ENCODE results near the gene HSPA6.
"Not testable (repeated sequence)": the region's sequence is repeated elsewhere in the genome, so short reads cannot be mapped to it uniquely, and the experiment has no call there.

Gene HSPA6

GRCh38 chr1:161523817-161524741 lies at the start of gene HSPA6:
Gene HSPA6, plus strand, starts transcription at chr1:161524540. Its CDS starts 119 bp downstream, at chr1:161524659.
- peak; percentile 69 for DNase-seq

- DNase-seq, result not testable (repeated sequence)
Observed at GRCh38 chr1:161477711-161478110, 46.6 kb upstream of the HSPA6 start.

GRCh38 chr1:161478985-161479384 lies 45.4 kb upstream of the HSPA6 start:
- DNase-seq, result no peak

- DNase-seq, result no peak
Observed at GRCh38 chr1:161480381-161481035, 43.8 kb upstream of the HSPA6 start.

GRCh38 chr1:161481624-161482392 lies 42.5 kb upstream of the HSPA6 start:
- DNase-seq, result no peak

- no peak for DNase-seq
Observed at GRCh38 chr1:161482610-161483009, 41.7 kb upstream of the HSPA6 start.

GRCh38 chr1:161483361-161483760 lies 41.0 kb upstream of the HSPA6 start:
- no peak for DNase-seq

- DNase-seq, result no peak
Observed at GRCh38 chr1:161484613-161485012, 39.7 kb upstream of the HSPA6 start.

GRCh38 chr1:161486806-161487741 lies 37.3 kb upstream of the HSPA6 start:
- no peak for DNase-seq

GRCh38 chr1:161491472-161491871 lies 32.9 kb upstream of the HSPA6 start:
- DNase-seq, result no peak

- DNase-seq, result no peak
Observed at GRCh38 chr1:161492827-161493226, 31.5 kb upstream of the HSPA6 start.

- no peak for DNase-seq
Observed at GRCh38 chr1:161494091-161494735, 30.1 kb upstream of the HSPA6 start.

GRCh38 chr1:161495490-161495889 lies 28.9 kb upstream of the HSPA6 start:
- DNase-seq, result no peak

GRCh38 chr1:161497961-161498360 lies 26.4 kb upstream of the HSPA6 start:
- DNase-seq, result no peak

- no peak for DNase-seq
Observed at GRCh38 chr1:161498646-161499045, 25.7 kb upstream of the HSPA6 start.

GRCh38 chr1:161499099-161500039 lies 25.0 kb upstream of the HSPA6 start:
- no peak for DNase-seq

GRCh38 chr1:161501234-161501633 lies 23.1 kb upstream of the HSPA6 start:
- no peak for DNase-seq

- no peak for DNase-seq
Observed at GRCh38 chr1:161502181-161502580, 22.2 kb upstream of the HSPA6 start.

GRCh38 chr1:161502641-161503393 lies 21.5 kb upstream of the HSPA6 start:
- DNase-seq, result no peak

- no peak for DNase-seq
Observed at GRCh38 chr1:161503394-161503748, 21.0 kb upstream of the HSPA6 start.

Measured in activated CD4-positive, CD25-positive, alpha-beta regulatory T cell treated with anti-CD3 and anti-CD28 coated beads, Interleukin-2, amount 50 U/mL, for 72 hours (primary cell).